Measurements from ENCODE around the gene CCDC144A.
A peak's percentile ranks its signal among the peaks of the same experiment; 100 is the strongest.
"Not testable (repeated sequence)": the region's sequence is repeated elsewhere in the genome, so short reads cannot be mapped to it uniquely, and the experiment has no call there.

The CCDC144A gene

GRCh38 chr17:16820161-16820877 is 130.3 kb downstream of the CCDC144A start:
- peak; percentile 65 for DNase-seq (ENCODE audit: low spot score)

GRCh38 chr17:16820979-16821543 is 131.0 kb downstream of the CCDC144A start:
- no peak for DNase-seq (ENCODE audit: low spot score)

GRCh38 chr17:16822133-16822532 is 132.1 kb downstream of the CCDC144A start:
- not testable (repeated sequence) for DNase-seq (ENCODE audit: low spot score)

GRCh38 chr17:16823768-16824406 is 133.8 kb downstream of the CCDC144A start:
- DNase-seq (ENCODE audit: low spot score) = not testable (repeated sequence)
